Transverse colon (tissue), 3 donors: ENCODE results near the gene FLNA.
A peak's percentile ranks its signal among the peaks of the same experiment; 100 is the strongest.

Experiments
- CTCF ChIP-seq, 5 experiments: fragments of 200-600 bp in 3 of 5; fragments of 450-650 bp in 2 of 5; sonication (generic) in 3 of 5; IDR thresholded peaks; 1 replicate in 2 of 5; 2 replicates in 3 of 5; pipeline ENCODE4 v1.5.1; 2016 to 2017; ENCODE audit warnings: antibody characterized with exemption in 5 of 5, inconsistent platforms in 3 of 5, mild to moderate bottlenecking in 2 of 5, moderate library complexity in 1 of 5
- POLR2A ChIP-seq: fragments of 450-650 bp; IDR thresholded peaks from one replicate; pipeline ENCODE4 v1.6.1; 2016; ENCODE audit warnings: antibody characterized with exemption, mild to moderate bottlenecking, moderate library complexity

- TF ChIP-seq CTCF (IDR thresholded peaks at IDR 0.05) (peak; percentile 47 to 71 (median 49)), POLR2A (no peak)
Observed at GRCh38 chrX:154373340-154374306, 811 bp downstream of the FLNA start.
